ENCODE data around the gene SCP2.

DNA sequence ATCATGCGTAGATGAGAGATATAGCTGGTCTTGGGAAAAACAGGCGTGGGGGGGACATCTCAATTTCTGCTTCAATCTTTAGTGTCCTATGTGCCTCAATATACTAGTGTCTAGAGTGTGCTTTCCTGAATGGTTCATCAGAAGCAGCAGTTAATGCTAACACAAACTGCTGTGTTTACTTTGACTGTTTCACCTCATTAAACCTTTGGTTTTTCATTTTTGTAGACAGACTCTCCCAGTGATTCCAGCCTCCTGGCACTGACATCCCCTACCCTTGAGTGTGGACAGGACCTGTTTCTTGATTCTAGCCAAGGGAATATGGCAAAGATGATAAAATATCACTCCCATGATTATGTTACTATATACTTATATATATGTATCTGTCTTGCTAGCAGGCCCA is 46.9 kb upstream of the SCP2 start:
- TF ChIP-seq, protein P1, sequence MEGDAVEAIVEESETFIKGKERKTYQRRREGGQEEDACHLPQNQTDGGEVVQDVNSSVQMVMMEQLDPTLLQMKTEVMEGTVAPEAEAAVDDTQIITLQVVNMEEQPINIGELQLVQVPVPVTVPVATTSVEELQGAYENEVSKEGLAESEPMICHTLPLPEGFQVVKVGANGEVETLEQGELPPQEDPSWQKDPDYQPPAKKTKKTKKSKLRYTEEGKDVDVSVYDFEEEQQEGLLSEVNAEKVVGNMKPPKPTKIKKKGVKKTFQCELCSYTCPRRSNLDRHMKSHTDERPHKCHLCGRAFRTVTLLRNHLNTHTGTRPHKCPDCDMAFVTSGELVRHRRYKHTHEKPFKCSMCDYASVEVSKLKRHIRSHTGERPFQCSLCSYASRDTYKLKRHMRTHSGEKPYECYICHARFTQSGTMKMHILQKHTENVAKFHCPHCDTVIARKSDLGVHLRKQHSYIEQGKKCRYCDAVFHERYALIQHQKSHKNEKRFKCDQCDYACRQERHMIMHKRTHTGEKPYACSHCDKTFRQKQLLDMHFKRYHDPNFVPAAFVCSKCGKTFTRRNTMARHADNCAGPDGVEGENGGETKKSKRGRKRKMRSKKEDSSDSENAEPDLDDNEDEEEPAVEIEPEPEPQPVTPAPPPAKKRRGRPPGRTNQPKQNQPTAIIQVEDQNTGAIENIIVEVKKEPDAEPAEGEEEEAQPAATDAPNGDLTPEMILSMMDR (IDR thresholded peaks at IDR 0.05), result no peak
- no peak for TF ChIP-seq POLR2A (IDR thresholded peaks at IDR 0.05)

All from esophagus squamous epithelium (tissue), 4 donors.